ENCODE results near the gene ZFP28.

ZFP28 gene

GRCh38 chr19:56538254-56538760 lies 441 bp upstream of the ZFP28 start:
- peak; percentile 16 for DNase-seq (ENCODE audit: low read depth, low spot score)
- Histone ChIP-seq H3K4me3 (peak overlapping the region; percentile 95), H3K36me3 (ENCODE audit: insufficient read depth, low read length) (peaks cover 24% of the 10 kb centered on the region), H3K9ac (ENCODE audit: insufficient read length) (peak overlapping the region; percentile 68), H3K9me3 (ENCODE audit: low read depth, low read length) (peaks cover 12% of the 10 kb centered on the region; the same call in 1 of the 2 replicates), H3K27ac (peak overlapping the region; percentile 94)
- TF ChIP-seq POLR2AphosphoS5 (IDR thresholded peaks at IDR 0.05; ENCODE audit: borderline replicate concordance, low read depth, low read length) (no peak), FOXP2 (optimal IDR thresholded peaks at IDR 0.05; ENCODE audit: control extremely low read depth, extremely low read length, insufficient read depth) (no peak), EZH2 (IDR thresholded peaks at IDR 0.05) (no peak)

- H3K36me3 ChIP-seq (ENCODE audit: insufficient read depth, low read length): peaks cover 48% of the 10 kb centered on the region
- H3K9me3 ChIP-seq (ENCODE audit: low read depth, low read length): peaks cover 9% of the 10 kb centered on the region
- H3K27ac ChIP-seq: no peak overlapping the region
- no peak overlapping the region for H3K9ac ChIP-seq (ENCODE audit: insufficient read length)
- no peak overlapping the region for H3K4me3 ChIP-seq
- DNase-seq (ENCODE audit: low read depth, low spot score): no peak
- TF ChIP-seq FOXP2 (optimal IDR thresholded peaks at IDR 0.05; ENCODE audit: control extremely low read depth, extremely low read length, insufficient read depth): no peak
- TF ChIP-seq POLR2AphosphoS5 (IDR thresholded peaks at IDR 0.05; ENCODE audit: borderline replicate concordance, low read depth, low read length): no peak
- TF ChIP-seq EZH2 (IDR thresholded peaks at IDR 0.05): no peak
These were observed 5.0 kb downstream of the ZFP28 start for GRCh38 chr19:56543776-56544175.

DNA sequence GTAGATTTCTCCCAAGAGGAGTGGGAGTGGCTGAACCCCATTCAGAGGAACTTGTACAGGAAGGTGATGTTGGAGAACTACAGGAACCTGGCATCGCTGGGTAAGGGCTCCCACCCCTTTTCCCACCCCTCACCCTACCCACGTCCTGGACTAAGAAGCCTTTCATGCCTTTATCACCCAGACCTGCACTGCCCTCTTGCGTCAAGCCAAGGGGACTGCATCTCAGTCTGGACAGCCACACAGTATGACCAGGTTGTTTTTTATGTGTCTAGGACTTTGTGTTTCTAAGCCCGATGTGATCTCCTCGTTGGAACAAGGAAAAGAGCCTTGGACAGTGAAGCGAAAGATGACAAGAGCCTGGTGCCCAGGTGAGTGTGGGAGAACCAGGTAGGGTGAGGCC lies 8.8 kb downstream of the ZFP28 start:
- DNase-seq (ENCODE audit: low read depth, low spot score): no peak

DNA sequence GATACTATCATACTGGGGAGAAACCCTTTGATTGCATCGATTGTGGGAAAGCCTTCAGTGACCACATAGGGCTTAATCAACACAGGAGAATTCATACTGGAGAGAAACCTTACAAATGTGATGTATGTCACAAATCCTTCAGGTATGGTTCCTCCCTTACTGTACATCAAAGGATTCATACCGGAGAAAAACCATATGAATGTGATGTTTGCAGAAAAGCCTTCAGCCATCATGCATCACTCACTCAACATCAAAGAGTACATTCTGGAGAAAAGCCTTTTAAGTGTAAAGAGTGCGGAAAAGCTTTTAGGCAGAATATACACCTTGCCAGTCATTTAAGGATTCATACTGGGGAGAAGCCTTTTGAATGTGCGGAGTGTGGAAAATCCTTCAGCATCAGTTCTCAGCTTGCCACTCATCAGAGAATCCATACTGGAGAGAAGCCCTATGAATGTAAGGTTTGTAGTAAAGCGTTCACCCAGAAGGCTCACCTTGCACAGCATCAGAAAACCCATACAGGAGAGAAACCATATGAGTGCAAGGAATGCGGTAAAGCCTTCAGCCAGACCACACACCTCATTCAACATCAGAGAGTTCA lies 15.6 kb downstream of the ZFP28 start:
- peaks cover 16% of the 10 kb centered on the region for H3K9me3 ChIP-seq (ENCODE audit: low read depth, low read length)

More for the DNA sequence above, 8.8 kb downstream of the ZFP28 start:
- Histone ChIP-seq H3K9ac (ENCODE audit: insufficient read length) (no peak overlapping the region), H3K4me3 (no peak overlapping the region), H3K36me3 (ENCODE audit: insufficient read depth, low read length) (peaks cover 61% of the 10 kb centered on the region), H3K27ac (no peak overlapping the region), H3K9me3 (ENCODE audit: low read depth, low read length) (peaks cover 12% of the 10 kb centered on the region)
- TF ChIP-seq POLR2AphosphoS5 (IDR thresholded peaks at IDR 0.05; ENCODE audit: borderline replicate concordance, low read depth, low read length) (no peak), FOXP2 (optimal IDR thresholded peaks at IDR 0.05; ENCODE audit: control extremely low read depth, extremely low read length, insufficient read depth) (no peak)

GRCh38 chr19:56562766-56563165 lies 24.0 kb downstream of the ZFP28 start:
- TF ChIP-seq POLR2AphosphoS5 (IDR thresholded peaks at IDR 0.05; ENCODE audit: borderline replicate concordance, low read depth, low read length) (no peak), FOXP2 (optimal IDR thresholded peaks at IDR 0.05; ENCODE audit: control extremely low read depth, extremely low read length, insufficient read depth) (no peak), EZH2 (IDR thresholded peaks at IDR 0.05) (no peak)
- DNase-seq (ENCODE audit: low read depth, low spot score): no peak
- Histone ChIP-seq H3K9me3 (ENCODE audit: low read depth, low read length) (peaks cover 8% of the 10 kb centered on the region; the same call in 1 of the 2 replicates), H3K4me3 (no peak overlapping the region), H3K27ac (no peak overlapping the region), H3K9ac (ENCODE audit: insufficient read length) (no peak overlapping the region), H3K36me3 (ENCODE audit: insufficient read depth, low read length) (no peaks in the 10 kb centered on the region)

More for the DNA sequence above, 15.6 kb downstream of the ZFP28 start:
- TF ChIP-seq EZH2 (IDR thresholded peaks at IDR 0.05): no peak
- Histone ChIP-seq H3K36me3 (ENCODE audit: insufficient read depth, low read length) (peaks cover 48% of the 10 kb centered on the region), H3K4me3 (no peak overlapping the region), H3K9ac (ENCODE audit: insufficient read length) (no peak overlapping the region), H3K27ac (no peak overlapping the region)
- DNase-seq (ENCODE audit: low read depth, low spot score): no peak

DNA sequence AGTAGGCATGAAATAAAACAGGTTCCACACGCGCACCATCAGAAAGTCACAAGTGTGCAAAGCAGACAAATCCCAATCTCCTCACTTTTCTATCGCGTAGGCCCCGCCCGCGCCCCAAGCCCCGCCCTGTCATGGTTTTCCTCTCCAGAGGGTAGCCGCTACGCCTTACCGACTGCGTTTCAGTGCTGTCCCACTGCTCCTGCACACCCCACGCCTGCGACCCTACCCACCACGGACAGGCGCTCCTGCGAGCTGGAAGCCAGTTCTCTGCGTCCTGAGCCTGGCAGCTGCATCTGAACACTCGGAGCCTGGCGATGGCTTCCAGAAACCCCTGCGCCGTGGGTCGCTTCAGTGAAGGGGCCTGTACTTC lies 28.1 kb downstream of the ZFP28 start:
- Histone ChIP-seq H3K9me3 (ENCODE audit: low read depth, low read length) (peaks cover 8% of the 10 kb centered on the region), H3K36me3 (ENCODE audit: insufficient read depth, low read length) (peaks cover 23% of the 10 kb centered on the region), H3K9ac (ENCODE audit: insufficient read length) (peak overlapping the region; percentile 75), H3K27ac (no peak overlapping the region), H3K4me3 (peak overlapping the region; percentile 94)
- TF ChIP-seq POLR2AphosphoS5 (IDR thresholded peaks at IDR 0.05; ENCODE audit: borderline replicate concordance, low read depth, low read length) (no peak), FOXP2 (optimal IDR thresholded peaks at IDR 0.05; ENCODE audit: control extremely low read depth, extremely low read length, insufficient read depth) (no peak), EZH2 (IDR thresholded peaks at IDR 0.05) (no peak)
- DNase-seq (ENCODE audit: low read depth, low spot score): no peak

DNA sequence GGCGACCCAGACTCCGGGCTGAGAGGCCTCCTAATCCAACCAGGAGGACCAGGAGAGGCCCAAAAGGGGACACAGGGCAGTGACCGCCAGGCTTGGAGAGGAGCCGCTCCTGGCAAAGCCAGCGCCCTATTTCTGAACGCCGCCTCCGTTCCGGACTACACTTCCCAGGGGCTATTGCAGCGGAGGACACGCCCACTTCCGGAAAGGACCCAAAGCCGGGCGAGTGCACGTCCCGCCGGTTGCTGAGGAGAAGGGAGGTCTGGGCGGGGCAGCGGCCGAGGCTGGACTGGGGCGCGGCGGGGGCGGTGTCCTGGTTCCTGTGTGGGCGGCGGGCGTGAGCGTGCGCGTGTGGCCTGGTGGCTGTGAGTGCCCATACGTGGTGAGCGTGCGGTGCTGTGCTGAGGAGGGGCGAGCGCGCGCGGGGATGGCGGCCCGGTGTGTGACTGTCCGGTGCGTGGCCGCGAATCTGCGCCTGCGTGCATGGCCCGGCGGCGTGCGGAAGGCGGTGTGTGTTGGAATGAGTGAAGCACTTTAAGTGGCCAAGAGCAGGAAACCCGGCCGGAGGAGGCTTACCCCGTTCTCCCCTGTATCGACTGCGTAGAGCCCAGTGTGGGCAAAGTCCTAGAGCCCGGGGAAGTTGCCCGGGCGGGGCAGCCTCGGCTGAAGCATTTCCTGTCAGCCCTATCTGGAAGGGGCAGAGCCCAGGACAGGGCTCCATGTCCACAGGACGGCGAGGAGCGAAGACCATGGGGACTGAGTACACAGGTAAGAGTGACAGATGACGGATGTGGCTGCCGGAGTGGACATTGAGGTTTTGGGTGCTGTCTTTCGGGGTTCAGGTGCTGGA lies 28.7 kb downstream of the ZFP28 start, which contains the start of gene ZNF470:
Gene ZNF470, plus strand, starts transcription at position 195 of the 847 bp plus-strand sequence. CDS start 2,844 bp downstream, outside the sequence.
- peaks cover 8% of the 10 kb centered on the region for H3K9me3 ChIP-seq (ENCODE audit: low read depth, low read length)
- H3K27ac ChIP-seq: no peak within 1 kb of the TSS

DNA sequence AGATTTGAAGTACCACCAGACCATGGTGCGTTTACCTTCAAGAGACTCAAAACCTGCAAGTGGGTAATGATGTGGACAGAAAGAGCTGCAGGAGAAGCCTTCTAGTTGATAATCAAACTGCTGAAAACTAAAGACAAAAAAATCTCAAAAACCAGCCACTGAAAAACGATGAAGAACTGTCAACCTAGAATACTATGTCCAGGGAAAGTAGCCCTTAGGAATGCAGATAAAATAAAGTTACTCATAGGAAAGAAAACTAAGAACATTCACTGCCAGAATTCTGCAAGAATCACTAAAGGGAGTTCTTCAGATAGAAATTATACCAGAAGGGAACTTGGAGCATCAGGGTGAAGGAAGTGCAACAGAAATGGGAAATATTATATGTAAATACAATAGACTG lies 33.8 kb downstream of the ZFP28 start:
- Histone ChIP-seq H3K9ac (ENCODE audit: insufficient read length) (no peak overlapping the region), H3K4me3 (no peak overlapping the region), H3K9me3 (ENCODE audit: low read depth, low read length) (peaks cover 5% of the 10 kb centered on the region), H3K27ac (no peak overlapping the region), H3K36me3 (ENCODE audit: insufficient read depth, low read length) (peaks cover 47% of the 10 kb centered on the region)
- TF ChIP-seq POLR2AphosphoS5 (IDR thresholded peaks at IDR 0.05; ENCODE audit: borderline replicate concordance, low read depth, low read length) (no peak), FOXP2 (optimal IDR thresholded peaks at IDR 0.05; ENCODE audit: control extremely low read depth, extremely low read length, insufficient read depth) (no peak), EZH2 (IDR thresholded peaks at IDR 0.05) (no peak)
- no peak for DNase-seq (ENCODE audit: low read depth, low spot score)

More for the DNA sequence above, 28.7 kb downstream of the ZFP28 start, which contains the start of gene ZNF470:
- H3K4me3 ChIP-seq: peak within 1 kb of the TSS; percentile 94
- TF ChIP-seq FOXP2 (optimal IDR thresholded peaks at IDR 0.05; ENCODE audit: control extremely low read depth, extremely low read length, insufficient read depth): no peak
- no peak for TF ChIP-seq EZH2 (IDR thresholded peaks at IDR 0.05)
- peak; percentile 47; the same call in 1 of the 2 replicates for TF ChIP-seq POLR2AphosphoS5 (IDR thresholded peaks at IDR 0.05; ENCODE audit: borderline replicate concordance, low read depth, low read length)
- DNase-seq (ENCODE audit: low read depth, low spot score): peak; percentile 12
- H3K36me3 ChIP-seq (ENCODE audit: insufficient read depth, low read length): peaks cover 23% of the 10 kb centered on the region
- H3K9ac ChIP-seq (ENCODE audit: insufficient read length): peak within 1 kb of the TSS; percentile 75

Measured in SK-N-MC (cell line).